ENCODE results near the gene XPR1.

Gene XPR1

DNA sequence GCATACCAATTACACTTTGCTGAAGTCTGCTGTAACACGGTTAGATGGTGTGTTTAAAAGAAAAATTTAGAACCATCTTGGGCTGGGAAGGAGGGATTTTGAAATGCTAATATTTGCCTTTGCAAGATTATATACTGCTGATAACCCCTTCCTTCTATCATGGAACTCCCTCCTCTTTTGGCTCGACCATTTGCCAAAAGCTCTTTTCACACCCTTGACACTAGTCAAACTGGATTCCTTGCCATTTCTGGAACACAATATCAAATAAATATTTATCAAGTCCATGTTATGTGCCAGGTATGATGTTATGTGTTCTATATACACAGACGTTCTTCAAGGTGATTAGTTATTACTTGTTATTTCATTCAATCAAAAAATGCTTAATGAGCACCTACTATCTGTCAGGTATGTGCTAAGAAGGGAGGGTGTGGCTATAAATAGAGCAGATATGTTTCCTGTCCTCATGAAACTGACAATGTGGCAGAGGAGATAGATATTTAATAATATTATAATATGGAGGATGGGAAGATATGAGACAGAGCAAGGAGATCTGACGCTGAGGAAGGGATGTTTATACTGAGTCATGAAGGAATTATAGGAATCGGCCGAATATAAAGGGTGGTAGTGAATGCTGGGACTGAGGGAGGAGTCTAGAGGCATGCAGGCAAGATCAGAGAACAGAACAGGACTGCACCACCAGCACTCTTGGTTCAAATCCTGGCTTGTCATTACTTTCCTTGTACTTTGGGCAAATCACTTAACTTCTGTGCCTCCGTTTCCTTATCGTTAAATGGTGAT, 16.1 kb upstream of the XPR1 start:
- DNase-seq, result no peak

DNA sequence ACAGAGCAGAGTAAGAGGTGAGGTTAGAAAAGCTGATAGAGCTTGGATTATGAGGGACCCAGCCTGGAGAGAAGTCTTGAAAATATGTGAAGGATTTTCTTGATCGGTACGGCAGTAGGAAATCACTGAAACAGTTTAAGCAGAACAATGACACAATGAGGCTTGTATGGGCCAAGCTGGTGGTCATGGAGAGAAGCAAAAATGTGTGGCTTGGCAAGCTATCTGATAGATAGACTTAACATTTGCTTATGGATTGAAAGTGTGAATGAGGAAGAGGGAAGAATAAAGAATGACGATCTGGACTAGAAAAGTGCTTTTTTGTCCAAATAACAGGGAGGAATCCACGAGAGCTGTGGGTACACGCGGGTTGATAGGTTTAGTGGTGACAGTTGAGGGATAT, 15.4 kb upstream of the XPR1 start:
- DNase-seq, result no peak

DNA sequence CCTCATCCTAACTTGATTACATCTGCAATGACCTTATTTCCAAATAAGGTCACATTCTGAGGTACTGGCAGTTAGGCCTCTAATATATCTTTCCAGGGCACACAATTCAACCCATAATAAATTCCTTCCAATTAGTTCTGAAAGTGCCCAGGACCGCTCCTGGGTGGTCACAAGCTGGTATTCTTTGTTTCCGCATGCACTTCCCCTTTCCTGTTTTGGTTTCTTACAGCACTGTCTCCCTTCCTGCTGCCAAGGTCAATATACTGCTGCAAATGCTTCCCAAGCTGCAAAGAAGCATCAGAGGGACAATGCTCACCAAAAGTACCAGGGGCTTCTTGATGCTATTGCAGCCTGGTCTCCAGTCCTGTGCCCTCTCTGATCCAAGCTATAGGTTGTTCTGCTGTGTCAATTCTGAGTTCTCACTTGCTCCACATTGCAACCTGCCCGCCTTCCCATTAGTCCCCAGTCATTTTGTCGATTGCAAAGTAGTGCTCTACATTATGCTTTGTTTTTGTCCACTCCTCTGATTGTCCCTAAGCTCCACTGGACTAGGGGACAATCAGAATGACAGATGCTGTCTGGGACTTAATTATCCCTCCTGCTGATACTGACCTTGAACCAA, 13.9 kb upstream of the XPR1 start:
- no peak for DNase-seq

DNA sequence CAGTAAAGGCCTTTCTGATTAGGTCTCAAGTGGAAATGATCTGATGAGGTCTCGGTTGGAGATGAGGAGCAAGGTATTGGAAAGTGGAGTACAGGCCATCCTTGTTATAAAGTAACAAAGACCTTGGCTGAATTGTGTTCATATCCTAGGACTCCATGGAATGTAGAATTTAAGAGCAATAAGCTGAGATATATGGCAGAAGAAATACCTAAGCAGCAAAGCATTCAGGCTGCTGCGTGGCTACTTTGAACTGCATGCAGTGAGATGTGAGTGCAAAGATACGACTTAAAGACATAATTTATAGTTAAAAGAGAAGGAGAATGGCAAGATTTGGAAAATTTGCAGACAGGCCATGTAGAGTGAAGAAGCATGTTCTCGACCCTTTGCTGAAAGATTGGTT, 11.2 kb upstream of the XPR1 start:
- DNase-seq, result no peak

DNA sequence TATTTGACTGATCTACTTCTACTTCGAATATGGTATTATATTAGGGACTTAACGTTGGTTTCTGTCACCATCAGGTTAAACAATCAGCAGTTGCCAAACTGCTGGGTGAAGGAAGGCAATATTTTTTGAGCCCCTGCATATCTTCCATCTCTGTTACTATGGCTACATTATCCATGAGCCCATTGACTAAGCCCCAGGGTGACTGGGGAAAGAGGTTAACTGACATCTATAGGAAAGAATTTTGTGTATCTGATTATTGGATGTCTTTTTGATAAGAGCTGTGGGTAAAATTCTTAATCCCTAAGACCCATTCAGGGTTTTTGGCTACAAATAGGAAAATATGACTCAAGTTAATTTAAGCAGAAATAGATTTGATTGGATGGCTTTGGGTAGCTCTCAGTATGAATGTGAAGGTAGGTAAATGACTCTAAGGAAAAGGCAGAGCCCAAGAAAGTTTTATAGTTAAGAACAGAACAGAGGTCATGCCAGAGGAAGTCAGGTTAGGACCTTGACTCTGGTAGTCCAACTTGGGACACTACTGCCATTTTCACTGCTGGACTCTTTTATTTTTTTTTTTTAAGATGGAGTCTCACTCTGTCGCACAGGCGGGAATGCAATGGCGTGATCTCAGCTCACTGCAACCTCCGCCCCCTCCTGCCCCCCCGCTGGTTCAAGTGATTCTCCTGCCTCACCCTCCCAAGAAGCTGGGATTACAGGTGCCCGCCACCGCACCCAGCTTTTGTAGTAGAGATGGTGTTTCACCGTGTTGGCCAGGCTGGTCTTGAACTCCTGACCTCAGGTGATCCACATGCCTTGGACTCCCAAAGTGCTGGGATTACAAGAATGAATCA, 8.9 kb upstream of the XPR1 start:
- DNase-seq, result no peak

DNA sequence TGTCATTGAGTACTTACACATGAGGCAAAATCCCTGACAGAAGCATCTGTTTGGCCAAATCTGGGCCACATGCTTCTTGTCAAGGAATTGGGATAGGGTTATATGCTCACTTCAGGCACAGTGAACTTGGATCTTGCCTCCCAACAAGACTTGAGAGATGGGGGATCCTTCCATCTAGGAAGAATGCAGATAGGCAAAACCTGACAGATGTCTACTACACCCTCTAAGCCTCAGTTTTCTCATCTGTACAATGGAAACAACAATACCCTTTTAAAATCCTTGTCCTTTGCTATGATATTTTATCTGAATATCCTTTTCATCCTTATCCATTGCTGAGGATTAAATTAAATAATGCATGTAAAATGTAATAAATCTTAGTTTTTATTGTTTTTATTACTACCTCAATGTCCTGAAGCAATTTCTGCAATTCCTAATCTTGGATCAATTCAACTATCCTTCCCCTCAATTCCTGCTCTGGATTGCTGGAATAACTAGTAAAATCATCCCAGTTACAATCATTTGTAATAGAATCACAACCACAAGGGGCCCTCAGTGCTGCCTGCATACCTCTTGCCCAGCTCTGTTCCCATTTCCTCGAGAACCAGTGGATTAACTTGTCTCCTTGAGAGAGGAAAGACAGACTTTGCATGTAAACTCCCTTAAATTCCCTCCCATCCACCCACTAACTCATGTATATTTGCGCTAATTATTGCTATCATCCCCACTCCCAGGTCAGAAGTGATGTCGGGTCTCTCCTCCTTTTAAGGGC, 8.1 kb upstream of the XPR1 start:
- no peak for DNase-seq

DNA sequence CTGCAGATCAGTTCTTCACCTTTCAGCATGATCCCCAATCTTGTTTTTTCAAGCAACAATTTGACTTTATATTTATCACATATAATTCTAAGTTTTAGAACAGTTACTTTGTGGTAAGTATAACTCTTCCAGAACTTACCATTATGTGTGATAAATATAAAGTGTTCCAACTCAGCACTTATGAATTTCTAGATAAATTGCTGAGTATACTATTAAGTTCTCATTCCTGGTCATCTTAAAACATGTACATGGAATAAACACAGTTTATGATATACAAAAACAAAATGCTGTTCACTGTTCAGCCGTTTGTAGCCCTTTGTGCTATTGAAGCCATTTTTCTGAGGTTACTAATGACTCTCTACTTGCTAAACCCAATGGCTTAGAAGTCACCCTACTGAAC, 5.1 kb upstream of the XPR1 start:
- no peak for DNase-seq

DNA sequence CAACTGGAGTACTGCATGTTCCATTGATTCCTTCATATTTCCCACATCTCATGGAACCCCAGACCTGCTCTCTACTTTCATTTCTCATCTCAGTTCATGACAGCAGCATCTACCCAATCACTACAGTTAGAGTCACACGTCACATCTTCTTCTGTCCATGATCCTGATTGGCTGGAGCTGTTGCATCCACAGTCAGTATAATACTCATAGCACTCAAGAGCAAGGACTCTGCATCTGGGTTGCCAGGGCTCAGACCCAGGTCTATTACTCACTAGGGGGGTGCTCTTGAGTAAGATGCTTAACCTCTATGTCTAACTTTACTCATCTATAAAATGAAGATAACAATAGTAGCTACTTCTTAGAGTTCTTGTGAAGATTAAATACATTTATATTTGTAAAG, 4.4 kb upstream of the XPR1 start:
- DNase-seq, result no peak

DNA sequence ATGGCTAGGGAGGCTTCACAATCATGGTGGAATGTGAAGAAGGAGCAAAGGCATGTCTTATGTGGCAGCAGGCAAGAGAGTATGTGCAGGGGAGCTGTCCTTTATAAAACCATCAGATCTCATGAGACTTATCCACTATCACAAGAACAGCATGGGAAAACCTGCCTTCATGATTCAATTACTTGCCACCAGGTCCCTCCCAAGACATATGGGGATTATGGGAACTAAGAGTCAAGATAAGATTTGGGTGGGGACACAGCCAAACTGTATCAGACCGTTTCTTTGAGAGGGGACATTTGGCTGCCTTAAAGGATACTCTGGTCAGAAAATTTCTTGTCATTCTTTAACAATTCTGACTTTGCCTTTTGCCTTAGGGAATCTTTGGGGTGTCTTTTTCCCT, 3.2 kb upstream of the XPR1 start:
- DNase-seq, result no peak

DNA sequence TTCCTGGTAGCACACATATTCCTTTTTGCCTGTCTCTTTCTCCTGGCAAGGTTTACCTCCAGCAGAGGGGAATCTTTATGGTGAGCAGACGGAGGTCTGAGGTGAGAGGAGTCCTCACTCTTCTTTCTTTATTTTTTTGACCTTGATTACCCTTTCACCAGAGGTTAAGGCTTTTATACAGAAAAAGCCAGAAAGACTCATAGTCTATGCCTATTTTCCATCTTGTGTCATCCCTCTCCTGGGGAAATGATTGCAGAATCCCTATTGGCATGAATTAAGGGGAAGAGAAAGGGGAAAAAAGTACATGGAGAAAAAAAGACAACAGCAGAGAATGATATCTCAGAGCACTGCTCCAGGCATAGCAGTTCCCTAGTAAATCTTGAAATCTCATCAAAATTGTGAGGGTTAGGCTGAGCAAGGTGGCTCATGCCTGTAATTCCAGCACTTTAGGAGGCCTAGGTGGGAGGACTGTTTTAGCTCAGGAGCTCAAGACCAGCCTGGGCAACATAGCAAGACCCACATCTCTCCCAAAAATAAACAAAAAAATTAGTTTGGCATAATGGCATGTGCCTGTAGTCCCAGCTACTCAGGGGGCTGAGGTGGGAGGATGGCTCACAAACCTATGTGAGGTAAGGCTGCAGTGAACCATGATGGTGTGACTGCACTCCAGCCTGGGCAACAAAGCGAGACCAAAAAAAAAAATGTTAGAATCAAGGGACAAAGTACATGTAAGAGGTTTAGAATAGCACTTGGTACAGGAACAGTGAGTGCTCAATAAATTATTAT, 1.2 kb upstream of the XPR1 start:
- no peak for DNase-seq

DNA sequence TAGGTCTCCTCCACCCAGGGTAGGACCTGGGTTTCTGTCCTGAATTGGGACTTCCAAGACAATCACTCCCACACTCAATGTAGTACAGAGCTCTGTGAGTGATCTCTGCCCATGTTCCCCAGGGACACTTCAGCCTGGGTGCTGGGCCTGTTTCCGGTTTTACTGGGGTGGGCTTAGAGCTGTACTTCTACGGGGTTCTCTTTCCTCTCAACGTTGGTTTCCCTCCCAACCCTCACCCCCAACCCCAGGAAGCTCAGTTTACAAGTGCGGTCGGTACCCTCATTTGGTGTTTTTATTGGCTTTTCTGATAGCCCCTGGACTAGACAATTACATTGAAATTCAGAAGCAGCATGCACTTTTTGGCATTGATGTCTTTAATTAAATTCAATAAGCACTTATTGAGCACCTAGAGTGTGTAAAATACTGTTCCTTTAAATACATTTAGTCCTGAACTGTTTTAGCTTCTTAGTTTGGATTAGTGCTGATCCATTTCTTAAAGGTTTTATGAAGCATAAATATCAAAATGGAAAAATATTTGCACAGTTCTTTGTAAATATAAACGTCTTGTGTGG, 542 bp upstream of the XPR1 start:
- DNase-seq, result peak; percentile 17

DNA sequence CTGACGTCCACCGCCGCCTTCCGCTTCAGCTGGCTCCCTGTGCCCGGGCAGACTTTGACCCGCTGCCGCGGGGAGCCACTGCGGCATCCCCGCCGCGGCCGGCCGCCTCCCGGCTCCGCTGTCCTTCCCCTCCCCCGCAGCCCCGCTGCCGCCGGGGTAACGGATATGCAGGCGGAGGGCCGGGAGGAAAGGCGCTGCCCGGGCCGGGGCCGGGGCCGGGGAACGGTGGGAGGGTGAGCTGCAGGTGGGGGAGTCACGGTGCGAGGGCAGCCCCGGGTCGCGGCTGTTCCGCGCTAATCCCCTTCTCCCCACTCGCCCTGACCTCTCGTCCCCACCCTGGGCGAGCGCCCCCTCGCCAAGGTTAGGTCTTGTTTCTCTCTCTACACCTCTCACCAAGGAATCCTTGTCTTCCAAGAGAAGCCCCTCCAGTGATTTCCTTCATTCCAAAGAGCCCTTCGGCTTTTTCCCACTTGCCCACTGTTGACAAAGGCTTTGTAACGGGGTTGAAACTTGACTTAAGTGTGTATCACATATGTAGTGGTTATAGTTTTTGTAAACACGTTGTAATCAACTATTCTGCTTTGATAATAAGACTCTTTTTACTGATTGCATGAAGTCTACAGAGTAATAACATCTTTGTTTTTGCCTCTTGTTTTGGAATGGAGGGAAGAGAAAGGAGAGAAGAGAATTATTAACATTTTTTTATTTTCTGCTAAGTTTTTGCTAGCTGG, 669 bp downstream of the XPR1 start:
- DNase-seq, result peak; percentile 41

DNA sequence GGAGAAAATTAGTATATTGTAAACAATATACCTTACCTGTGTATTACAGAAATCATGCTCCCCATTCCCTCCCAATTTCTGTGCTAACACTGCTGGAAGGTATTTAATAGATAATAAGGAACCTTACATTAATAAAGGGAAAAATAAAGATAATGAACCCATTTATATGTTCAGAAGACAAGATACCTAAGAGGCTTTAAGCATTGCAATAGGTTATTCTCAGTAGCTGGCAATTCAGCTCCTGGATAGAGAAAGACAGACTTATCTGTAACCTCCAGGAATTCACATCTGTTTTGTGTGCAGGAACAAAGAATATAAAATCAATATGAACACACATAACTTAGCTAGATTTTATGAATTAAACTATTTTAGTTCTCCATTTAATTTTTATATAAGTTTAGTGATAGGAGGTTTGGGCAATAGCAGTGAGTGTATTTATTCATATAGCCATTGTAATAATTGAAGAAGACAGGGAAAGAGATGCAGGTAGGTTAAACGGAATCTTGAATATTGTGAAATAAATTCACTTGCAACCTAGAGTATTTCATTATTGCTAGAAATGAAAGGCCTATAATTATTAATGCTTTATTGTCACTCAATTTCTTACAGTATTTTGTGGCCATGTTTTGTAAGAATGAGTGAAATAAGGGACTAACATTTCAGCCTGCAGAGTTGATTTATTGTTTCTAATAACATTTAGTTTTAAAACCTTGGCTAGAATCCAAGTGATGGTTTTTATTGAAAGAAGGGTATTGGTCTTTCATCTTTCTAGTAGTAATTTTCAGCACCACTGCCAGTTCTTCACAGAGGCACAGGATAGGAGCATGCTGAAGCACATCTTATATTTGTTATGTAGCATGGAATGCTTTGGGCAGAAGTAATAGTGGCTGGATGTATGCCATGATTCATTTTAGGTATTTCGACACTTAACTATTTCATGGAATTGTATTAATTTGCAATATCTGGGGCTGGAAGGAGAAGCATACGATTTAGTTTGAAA, 1.5 kb downstream of the XPR1 start:
- no peak for DNase-seq

DNA sequence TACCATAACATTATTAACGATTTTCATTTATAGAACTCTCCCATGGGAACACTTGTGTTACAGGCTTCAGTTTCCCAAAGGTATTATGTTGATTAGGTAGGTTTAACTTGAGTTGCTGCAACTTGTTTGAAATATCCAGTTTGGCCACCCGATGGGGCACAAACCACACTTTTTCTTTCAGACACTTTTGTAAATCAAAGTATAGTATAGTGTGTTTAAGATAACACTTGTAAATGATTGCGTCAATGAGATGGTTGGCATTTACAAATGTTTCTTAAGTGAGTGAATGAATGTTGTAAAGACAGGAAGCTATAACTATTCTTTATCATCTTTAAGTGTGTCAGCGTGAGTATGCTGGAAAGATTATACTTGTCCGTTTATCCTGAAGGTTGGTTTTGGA, 4.3 kb downstream of the XPR1 start:
- DNase-seq, result peak; percentile 5

DNA sequence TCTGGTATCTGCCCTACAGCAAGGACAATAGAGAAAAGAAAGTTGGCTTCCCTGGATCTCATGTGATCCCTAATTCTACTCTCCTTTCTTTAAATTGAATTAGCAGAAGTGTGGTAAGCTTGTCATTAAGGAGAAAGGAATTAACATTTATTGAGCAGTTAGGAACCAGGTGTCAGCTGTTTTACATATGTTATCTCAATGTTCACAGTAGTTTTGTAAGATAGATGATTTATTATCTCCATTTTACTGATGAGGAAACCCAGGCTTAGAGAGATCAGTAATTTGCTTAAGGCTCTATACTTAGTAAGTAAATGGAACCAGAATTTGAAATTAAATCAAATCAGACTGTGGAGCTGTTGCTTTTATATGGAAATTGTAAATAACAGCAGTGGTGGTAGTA, 8.0 kb downstream of the XPR1 start:
- DNase-seq, result no peak

DNA sequence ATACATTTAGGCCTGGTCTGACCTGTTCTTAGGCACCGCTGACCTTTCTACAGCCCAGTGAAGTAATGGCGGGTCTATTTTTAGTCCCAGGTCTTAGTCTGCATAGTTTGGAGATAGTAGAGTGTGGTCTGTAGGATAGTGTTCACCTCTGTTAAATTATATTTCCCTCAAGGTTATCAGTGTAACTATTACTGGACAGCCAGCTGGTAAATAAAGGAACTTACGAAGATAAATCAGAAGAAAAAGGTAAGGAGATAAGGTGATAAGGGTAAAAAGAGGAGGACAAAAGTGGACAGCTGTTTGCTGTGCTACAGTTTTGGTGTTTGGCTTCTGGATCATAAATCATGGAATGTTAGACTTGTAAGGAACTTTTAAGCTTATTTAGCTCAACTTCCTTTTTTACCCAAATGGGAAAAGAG, 8.7 kb downstream of the XPR1 start:
- no peak for DNase-seq

DNA sequence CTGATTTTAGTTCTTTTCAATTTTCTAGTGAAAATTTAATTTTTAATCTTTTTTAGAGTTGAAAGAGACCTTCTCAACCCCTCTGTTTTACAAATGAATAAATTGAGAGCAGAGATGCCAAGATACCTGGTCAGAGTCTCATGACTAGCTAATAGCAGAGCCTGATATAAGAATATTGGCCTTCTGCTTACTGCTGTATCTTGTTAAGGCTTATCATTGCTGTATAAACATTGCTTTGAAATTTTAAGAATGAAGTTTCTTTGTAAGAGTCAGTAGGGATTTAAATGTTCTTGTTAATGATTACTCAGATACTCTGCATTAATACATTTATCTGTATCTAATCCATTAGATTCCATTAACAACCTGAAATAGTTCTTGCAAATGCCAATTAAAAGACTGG, 9.8 kb downstream of the XPR1 start:
- no peak for DNase-seq

DNA sequence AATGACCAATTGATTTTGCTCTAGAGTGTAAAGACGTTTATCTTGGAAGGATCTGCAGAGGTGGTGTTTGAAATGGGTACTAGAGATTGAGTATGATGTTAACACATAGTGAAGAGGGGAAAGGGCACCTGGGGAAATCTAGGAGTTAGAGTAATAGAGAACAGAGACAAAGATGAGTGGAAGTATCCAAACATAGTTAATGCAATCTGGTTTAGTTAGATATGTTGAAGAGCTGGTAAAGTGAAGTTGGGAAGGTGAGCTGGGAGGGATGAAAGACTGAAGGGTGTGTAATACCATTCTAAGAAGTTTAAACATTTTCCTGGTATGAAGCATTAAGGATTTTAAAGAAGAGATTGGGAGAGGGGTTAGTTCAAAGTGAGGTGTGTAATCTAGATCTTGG, 11.0 kb downstream of the XPR1 start:
- no peak for DNase-seq

DNA sequence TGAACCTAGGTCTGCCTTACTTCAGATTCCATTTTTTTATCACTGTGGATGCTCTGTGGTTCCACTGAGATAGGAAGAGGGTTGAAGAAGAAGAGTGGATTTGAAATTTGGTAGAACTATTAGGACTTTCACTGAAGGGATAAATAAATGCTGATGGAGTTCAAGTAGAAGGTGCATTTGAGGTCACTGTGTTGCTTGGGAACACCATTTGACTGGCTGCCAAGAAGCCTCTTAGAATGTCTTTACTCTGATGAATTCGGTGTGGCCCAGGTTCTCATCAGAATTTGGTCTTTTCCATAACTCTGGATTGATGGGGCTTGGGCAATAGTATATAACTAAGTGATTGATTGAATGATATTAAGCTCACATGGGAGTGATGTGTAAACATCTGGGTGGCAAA, 11.9 kb downstream of the XPR1 start:
- DNase-seq, result peak; percentile 9

All from NCI-H1436 (cell line).